Parathyroid adenoma (tissue), 2 donors: ENCODE data around the gene RAP2A.
A peak's percentile ranks its signal among the peaks of the same experiment; 100 is the strongest.

Experiments
- H2AFZ ChIP-seq: fragments of 300-600 bp; sonication (generic); one replicate; pipeline ENCODE4 v1.7.0; 2017; ENCODE audit warnings: antibody characterized with exemption, mild to moderate bottlenecking
- H3K27ac ChIP-seq: fragments of 300-600 bp; sonication (generic); one replicate; pipeline ENCODE4 v1.7.0; 2017
- H3K27me3 ChIP-seq: fragments of 300-600 bp; sonication (generic); one replicate; pipeline ENCODE4 v1.7.0; 2017; ENCODE audit warnings: low read length; ENCODE audit not compliant: control insufficient read depth, insufficient read depth
- H3K36me3 ChIP-seq: fragments of 300-600 bp; sonication (generic); one replicate; pipeline ENCODE4 v1.7.0; 2017; ENCODE audit warnings: low read length; ENCODE audit not compliant: control insufficient read depth, insufficient read depth
- H3K4me1 ChIP-seq: fragments of 300-600 bp; sonication (generic); one replicate; pipeline ENCODE4 v1.7.0; 2017; ENCODE audit warnings: control low read depth
- H3K4me2 ChIP-seq: fragments of 300-600 bp; sonication (generic); one replicate; pipeline ENCODE4 v1.7.0; 2017; ENCODE audit warnings: low read length
- H3K4me3 ChIP-seq: fragments of 300-600 bp; sonication (generic); one replicate; pipeline ENCODE4 v1.7.0; 2017; ENCODE audit warnings: low read depth, low read length
- H3K79me2 ChIP-seq: fragments of 300-600 bp; sonication (generic); one replicate; pipeline ENCODE4 v1.7.0; 2017; ENCODE audit warnings: control low read depth
- H3K9ac ChIP-seq: fragments of 300-600 bp; sonication (generic); one replicate; pipeline ENCODE4 v1.7.0; 2017; ENCODE audit warnings: mild to moderate bottlenecking
- H3K9me3 ChIP-seq: fragments of 300-600 bp; sonication (generic); one replicate; pipeline ENCODE4 v1.7.0; 2017; ENCODE audit warnings: low read length; ENCODE audit not compliant: control insufficient read depth
- CTCF ChIP-seq: fragments of 300-600 bp; sonication (generic); IDR thresholded peaks from one replicate; pipeline ENCODE4 v1.7.0; 2017; ENCODE audit warnings: antibody characterized with exemption, mild to moderate bottlenecking
- donor health status: primary hyperparathyroidism.

RAP2A gene

GRCh38 chr13:97433727-97434396 lies at the start of gene RAP2A:
Gene RAP2A (plus strand): TSS chr13:97434169. CDS start chr13:97434471, 302 bp downstream.
- Histone ChIP-seq H3K4me1 (peaks cover 4% of the 10 kb centered on the region), H3K4me3 (peak within 1 kb of the TSS; percentile 99), H3K9me3 (no peaks in the 10 kb centered on the region), H3K27ac (peak within 1 kb of the TSS; percentile 100), H3K4me2 (peak within 1 kb of the TSS; percentile 99), H3K36me3 (no peaks in the 10 kb centered on the region), H3K9ac (peak within 1 kb of the TSS; percentile 35), H3K79me2 (peaks cover 2% of the 10 kb centered on the region), H2AFZ (peak within 1 kb of the TSS; percentile 95), H3K27me3 (no peaks in the 10 kb centered on the region)
- TF ChIP-seq CTCF, result peak; percentile 10

DNA sequence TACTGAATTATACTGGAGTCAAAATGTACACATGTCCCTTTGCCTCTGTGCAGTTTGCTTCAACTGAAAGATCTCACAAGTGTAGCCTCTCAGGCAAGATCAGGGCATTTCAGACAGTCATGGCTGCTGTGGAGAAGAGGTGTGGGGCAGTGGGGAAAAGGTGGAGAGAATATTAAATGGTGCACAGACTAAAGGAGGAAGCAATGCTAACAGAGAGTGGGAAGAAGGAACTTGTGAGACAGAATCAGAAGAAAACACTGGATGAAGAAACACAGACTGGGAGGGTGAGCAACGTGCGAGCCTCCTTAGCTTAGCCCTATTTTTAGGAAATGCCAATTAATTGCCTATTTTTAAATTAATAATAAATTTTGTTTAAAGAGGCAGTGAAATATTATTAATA lies 49.6 kb upstream of the RAP2A start:
- no peak for TF ChIP-seq CTCF
- H3K36me3 ChIP-seq, result no peaks in the 10 kb centered on the region
- H2AFZ ChIP-seq, result no peak overlapping the region
- H3K4me2 ChIP-seq, result no peak overlapping the region
- H3K27me3 ChIP-seq, result no peaks in the 10 kb centered on the region
- no peaks in the 10 kb centered on the region for H3K4me1 ChIP-seq
- no peak overlapping the region for H3K4me3 ChIP-seq
- no peaks in the 10 kb centered on the region for H3K79me2 ChIP-seq
- no peak overlapping the region for H3K27ac ChIP-seq
- H3K9ac ChIP-seq, result no peak overlapping the region
- no peaks in the 10 kb centered on the region for H3K9me3 ChIP-seq

DNA sequence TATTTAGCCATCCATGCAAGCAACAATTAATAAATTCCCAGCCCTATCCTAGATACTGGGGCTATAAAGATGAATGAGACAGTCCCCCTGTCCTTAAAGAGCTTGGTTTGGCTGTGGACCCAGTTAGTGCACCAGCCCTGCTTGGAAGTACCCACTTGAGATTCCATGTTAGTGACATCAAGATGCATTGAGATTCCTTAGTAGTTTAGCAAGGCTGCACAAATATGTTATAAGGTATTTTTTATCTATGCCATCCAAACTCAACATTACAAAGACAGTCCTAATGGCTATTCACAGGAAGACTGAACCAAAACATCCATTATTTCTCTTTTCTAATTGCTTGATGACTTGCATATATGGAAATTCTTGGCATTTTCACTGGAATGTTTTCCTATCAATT lies 48.8 kb upstream of the RAP2A start:
- H3K27me3 ChIP-seq, result no peaks in the 10 kb centered on the region
- H3K9ac ChIP-seq, result no peak overlapping the region
- no peak overlapping the region for H3K4me2 ChIP-seq
- H3K4me1 ChIP-seq, result no peaks in the 10 kb centered on the region
- no peak overlapping the region for H3K4me3 ChIP-seq
- H3K79me2 ChIP-seq, result no peaks in the 10 kb centered on the region
- H3K9me3 ChIP-seq, result no peaks in the 10 kb centered on the region
- H2AFZ ChIP-seq, result no peak overlapping the region
- H3K27ac ChIP-seq, result no peak overlapping the region
- H3K36me3 ChIP-seq, result no peaks in the 10 kb centered on the region
- TF ChIP-seq CTCF, result no peak

DNA sequence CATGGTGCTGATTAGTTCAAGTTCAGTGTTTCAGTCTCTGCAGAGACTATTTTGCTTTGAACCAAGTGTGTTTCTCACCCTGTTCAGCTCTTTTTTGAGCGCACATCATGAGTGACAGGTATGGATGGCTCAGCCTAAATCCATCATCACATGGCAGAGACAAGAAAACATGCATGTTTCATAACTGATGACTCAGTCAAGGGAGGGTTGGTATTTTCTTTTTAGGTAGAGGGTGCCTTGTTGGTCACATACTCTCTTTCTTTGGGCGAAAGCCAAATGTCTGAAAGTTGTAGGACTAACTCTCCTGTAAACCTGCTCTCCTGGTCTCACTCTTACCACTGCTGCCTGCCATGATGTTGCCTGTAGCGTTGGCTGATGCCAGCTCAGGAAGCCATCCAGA lies 48.1 kb upstream of the RAP2A start:
- no peak overlapping the region for H3K4me3 ChIP-seq
- TF ChIP-seq CTCF, result no peak
- H3K9me3 ChIP-seq, result no peaks in the 10 kb centered on the region
- H3K36me3 ChIP-seq, result no peaks in the 10 kb centered on the region
- no peak overlapping the region for H3K9ac ChIP-seq
- no peaks in the 10 kb centered on the region for H3K79me2 ChIP-seq
- H3K4me1 ChIP-seq, result no peaks in the 10 kb centered on the region
- peak overlapping the region; percentile 7 for H3K27ac ChIP-seq
- no peaks in the 10 kb centered on the region for H3K27me3 ChIP-seq
- no peak overlapping the region for H3K4me2 ChIP-seq
- no peak overlapping the region for H2AFZ ChIP-seq
